Measurements from ENCODE around the gene SERTAD1.

Gene SERTAD1

DNA sequence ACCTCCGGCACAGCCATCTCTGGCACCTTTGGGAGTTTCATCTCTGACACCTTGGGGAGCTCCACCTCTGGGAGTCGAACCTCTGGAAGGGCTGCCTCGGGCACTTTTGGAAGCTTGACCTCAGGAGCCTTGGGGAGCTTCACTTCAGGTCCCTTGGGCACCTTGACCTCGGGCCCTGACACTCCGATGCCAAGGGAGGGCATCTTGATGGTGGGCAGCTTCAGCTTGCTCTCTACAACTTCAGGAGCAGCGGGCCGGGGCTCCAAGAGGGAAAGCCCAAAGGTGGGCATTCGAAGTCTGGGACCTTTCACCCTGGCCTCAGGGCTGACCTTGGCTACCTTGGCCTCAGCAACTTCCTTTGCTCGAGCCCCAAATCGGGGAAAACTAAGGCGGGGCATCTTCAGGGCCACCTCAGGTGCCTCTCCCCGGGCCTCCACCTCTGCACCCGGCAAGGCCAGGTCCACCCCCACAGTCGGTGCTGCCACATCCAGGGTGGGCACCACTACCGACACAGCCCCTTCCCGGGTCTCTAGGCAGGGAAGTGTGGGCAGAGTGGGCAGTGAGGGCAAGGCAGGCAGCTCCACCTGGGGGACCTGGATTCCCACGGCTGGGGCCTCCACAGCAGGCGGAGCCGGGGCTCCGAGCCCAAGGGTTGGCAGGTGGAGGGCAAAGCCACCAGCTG is 28.8 kb downstream of the SERTAD1 start:
- Histone ChIP-seq H3K4me3 (ENCODE audit: low read depth, low read length) (no peak overlapping the region), H3K9me3 (ENCODE audit: control insufficient read depth, insufficient read depth, low read depth, low read length) (no peaks in the 10 kb centered on the region), H3K9ac (ENCODE audit: low read length) (no peak overlapping the region), H3K4me1 (ENCODE audit: control insufficient read depth, insufficient read depth, low read length) (peaks cover 6% of the 10 kb centered on the region), H3K27me3 (ENCODE audit: control insufficient read depth, insufficient read depth, low read length) (peaks cover 33% of the 10 kb centered on the region), H3K36me3 (ENCODE audit: control insufficient read depth, insufficient read depth, low read length) (no peaks in the 10 kb centered on the region), H3K27ac (ENCODE audit: low read depth, low read length) (no peak overlapping the region)

DNA sequence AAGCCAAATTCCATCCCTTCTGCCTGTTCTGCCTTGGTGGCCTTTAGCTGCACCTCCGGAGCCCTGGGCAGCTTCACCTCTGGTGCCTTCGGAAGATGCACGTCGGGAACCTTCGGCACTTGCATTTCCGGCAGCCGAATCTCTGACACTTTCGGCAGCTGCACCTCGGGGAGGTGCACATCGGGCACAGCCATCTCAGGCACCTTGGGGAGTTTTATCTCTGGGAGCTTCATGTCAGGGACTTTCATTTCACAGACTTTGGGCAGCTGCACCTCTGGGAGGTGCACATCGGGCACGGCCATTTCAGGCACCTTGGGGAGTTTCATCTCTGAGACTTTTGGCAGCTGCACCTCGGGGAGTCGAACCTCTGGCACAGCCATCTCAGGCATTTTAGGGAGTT is 29.8 kb downstream of the SERTAD1 start:
- H3K27ac ChIP-seq (ENCODE audit: low read depth, low read length): no peak overlapping the region
- no peaks in the 10 kb centered on the region for H3K9me3 ChIP-seq (ENCODE audit: control insufficient read depth, insufficient read depth, low read depth, low read length)
- H3K27me3 ChIP-seq (ENCODE audit: control insufficient read depth, insufficient read depth, low read length): peaks cover 33% of the 10 kb centered on the region
- no peaks in the 10 kb centered on the region for H3K36me3 ChIP-seq (ENCODE audit: control insufficient read depth, insufficient read depth, low read length)
- H3K4me3 ChIP-seq (ENCODE audit: low read depth, low read length): no peak overlapping the region
- H3K9ac ChIP-seq (ENCODE audit: low read length): no peak overlapping the region
- peaks cover 6% of the 10 kb centered on the region for H3K4me1 ChIP-seq (ENCODE audit: control insufficient read depth, insufficient read depth, low read length)

DNA sequence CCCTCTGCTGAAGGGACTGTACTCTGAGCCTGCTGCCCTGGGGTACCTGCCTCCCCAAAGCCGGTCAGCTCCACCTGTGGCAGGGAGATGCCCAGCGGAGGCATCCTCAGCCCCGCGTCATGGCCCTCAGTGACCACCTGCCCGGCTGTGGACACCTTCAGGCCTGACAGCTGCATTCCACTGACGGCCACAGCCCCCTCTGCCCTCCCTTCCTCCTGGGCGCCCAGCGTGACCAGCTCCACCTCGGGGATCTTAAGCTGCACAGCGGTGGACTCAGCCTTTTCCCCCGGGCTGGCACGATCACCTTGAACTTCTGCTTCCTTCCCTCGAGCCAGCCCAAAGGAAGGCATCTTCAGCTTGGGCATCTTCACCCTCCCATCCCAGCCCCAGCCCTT is 31.0 kb downstream of the SERTAD1 start:
- no peak overlapping the region for H3K9ac ChIP-seq (ENCODE audit: low read length)
- H3K4me3 ChIP-seq (ENCODE audit: low read depth, low read length): no peak overlapping the region
- no peaks in the 10 kb centered on the region for H3K36me3 ChIP-seq (ENCODE audit: control insufficient read depth, insufficient read depth, low read length)
- peaks cover 33% of the 10 kb centered on the region for H3K27me3 ChIP-seq (ENCODE audit: control insufficient read depth, insufficient read depth, low read length)
- no peaks in the 10 kb centered on the region for H3K9me3 ChIP-seq (ENCODE audit: control insufficient read depth, insufficient read depth, low read depth, low read length)
- peaks cover 6% of the 10 kb centered on the region for H3K4me1 ChIP-seq (ENCODE audit: control insufficient read depth, insufficient read depth, low read length)
- H3K27ac ChIP-seq (ENCODE audit: low read depth, low read length): no peak overlapping the region

DNA sequence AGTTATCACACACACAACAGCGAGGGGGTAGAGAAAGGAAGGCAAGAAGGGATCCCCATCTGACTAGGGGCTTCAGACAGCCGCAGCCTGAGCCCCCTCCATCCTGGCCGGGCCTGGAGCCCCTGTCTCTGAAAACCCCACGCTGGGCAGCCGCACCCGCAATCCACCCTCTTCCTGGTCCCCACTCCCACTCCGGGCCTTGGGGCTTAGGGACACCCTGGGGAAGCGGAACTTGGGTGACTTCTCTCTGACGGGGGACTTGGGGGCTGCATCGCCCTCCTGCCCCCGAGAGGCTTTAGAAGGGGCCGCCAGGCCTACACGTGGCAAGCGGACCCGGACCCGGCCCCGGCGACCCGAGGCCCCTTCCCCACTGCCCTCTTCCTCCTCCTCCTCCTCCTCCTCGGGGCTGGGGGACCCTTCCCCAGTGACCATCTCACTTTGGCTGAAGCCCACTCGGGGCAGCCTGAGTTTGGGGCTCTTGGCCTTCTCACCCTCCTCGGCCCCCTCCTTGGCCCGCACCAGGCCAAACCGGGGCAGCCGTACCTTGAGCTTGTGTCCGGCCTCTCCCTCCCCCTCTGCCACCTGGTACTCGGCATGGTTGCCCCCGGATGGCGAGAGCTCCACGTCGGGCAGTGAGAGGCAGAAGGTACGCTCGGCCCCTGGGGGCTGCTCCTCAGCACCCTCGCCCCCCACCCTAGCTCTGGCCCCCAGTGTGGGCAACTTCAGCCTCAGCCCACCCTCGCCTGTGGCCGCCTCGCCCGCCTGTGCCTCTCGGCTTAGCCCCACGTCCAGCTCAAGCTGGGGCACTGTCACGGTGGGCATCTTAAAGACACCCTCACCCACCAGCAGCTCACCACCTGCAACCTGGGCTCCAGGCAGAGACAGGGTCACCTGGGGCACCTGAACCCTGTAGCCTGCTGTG is 31.6 kb downstream of the SERTAD1 start:
- Histone ChIP-seq H3K36me3 (ENCODE audit: control insufficient read depth, insufficient read depth, low read length) (no peaks in the 10 kb centered on the region), H3K4me1 (ENCODE audit: control insufficient read depth, insufficient read depth, low read length) (peaks cover 6% of the 10 kb centered on the region), H3K9ac (ENCODE audit: low read length) (no peak overlapping the region), H3K27me3 (ENCODE audit: control insufficient read depth, insufficient read depth, low read length) (peaks cover 30% of the 10 kb centered on the region), H3K4me3 (ENCODE audit: low read depth, low read length) (no peak overlapping the region), H3K9me3 (ENCODE audit: control insufficient read depth, insufficient read depth, low read depth, low read length) (no peaks in the 10 kb centered on the region), H3K27ac (ENCODE audit: low read depth, low read length) (no peak overlapping the region)

DNA sequence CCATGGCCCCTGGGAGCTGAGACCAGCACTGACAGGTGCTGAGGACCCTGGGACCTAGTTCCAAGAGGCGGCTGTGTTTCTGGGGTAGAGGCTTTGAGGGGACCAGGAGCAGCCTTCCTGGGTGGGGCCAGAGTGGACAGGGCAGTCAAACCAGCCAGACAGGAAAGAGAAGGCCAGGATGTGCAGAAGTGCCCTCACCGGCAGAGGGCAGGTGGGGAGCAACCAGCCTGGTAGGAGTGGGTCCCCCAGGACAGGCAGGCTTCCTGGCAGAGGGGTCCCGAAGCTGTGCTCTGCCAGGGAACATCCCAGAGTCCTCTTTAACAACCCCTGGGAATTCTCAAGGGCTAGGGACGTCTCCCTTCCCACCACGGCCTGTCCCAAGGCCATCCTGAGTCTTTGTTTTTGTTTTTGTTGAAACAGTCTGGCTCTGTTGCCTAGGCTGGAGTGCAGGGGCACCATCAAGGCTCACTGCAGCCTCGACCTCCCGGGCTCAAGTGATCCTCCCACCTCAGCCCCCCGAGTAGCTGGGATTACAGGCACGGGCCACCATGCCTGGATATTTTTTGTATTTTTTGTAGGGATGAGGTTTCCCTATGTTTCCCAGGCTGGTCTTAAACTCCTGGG is 32.8 kb downstream of the SERTAD1 start:
- Histone ChIP-seq H3K9ac (ENCODE audit: low read length) (no peak overlapping the region), H3K27ac (ENCODE audit: low read depth, low read length) (no peak overlapping the region), H3K27me3 (ENCODE audit: control insufficient read depth, insufficient read depth, low read length) (peaks cover 24% of the 10 kb centered on the region), H3K9me3 (ENCODE audit: control insufficient read depth, insufficient read depth, low read depth, low read length) (no peaks in the 10 kb centered on the region), H3K36me3 (ENCODE audit: control insufficient read depth, insufficient read depth, low read length) (no peaks in the 10 kb centered on the region), H3K4me1 (ENCODE audit: control insufficient read depth, insufficient read depth, low read length) (no peaks in the 10 kb centered on the region), H3K4me3 (ENCODE audit: low read depth, low read length) (no peak overlapping the region)

DNA sequence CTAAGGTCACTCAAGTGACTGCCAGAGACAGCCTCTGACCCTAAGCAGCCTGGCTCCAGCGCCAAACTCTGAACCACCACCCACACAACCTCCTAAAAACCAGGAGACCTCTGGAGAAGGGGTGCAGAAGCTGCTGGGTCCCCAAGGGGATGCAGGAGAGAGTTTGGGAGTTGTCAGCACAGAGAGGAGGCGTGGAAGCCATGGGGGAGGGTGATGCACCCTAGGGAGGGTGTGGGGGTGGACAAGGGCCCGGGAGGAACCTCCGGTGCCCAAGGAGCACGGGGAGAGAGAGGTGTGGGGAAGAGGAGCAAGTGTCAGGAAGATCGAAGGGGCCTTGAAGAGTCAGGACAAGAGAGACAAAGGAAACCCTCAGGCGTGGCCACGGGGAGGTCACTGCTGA is 33.7 kb downstream of the SERTAD1 start:
- Histone ChIP-seq H3K4me3 (ENCODE audit: low read depth, low read length) (no peak overlapping the region), H3K36me3 (ENCODE audit: control insufficient read depth, insufficient read depth, low read length) (no peaks in the 10 kb centered on the region), H3K27ac (ENCODE audit: low read depth, low read length) (no peak overlapping the region), H3K9me3 (ENCODE audit: control insufficient read depth, insufficient read depth, low read depth, low read length) (no peaks in the 10 kb centered on the region), H3K4me1 (ENCODE audit: control insufficient read depth, insufficient read depth, low read length) (no peaks in the 10 kb centered on the region), H3K27me3 (ENCODE audit: control insufficient read depth, insufficient read depth, low read length) (peaks cover 15% of the 10 kb centered on the region; the same call in 1 of the 2 replicates), H3K9ac (ENCODE audit: low read length) (no peak overlapping the region)

DNA sequence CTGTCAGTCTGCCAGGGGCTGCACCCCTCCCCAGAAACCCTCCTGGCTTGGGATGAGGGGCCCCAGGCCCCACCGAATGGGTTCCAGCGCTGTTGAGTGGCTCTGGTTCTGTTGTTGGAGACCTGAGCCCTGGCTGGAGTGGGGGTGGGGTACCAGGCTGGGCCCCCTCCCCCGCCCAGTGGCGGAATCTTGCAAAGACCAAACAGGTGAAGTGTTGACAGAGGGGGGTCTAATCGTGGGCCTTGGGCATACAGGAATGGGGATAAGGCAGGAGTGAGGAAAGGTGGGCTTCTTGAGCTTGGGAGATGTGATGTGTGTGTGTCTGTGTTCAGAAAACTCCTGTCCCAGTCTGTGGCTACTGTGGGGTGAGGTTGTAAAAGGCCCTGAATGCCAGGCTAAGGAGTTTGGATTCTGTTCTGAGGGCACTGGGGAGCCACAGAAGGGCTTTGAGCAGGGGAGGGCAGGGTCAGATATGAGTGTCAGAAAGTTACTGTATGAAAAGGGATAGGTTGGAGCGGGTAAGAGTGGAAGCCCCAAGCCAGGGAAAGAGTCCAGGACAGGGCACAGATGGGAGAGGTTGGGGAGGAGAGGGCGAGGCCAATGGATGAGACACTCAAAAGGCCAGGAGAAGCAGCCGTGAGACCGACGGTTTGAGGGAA is 35.6 kb downstream of the SERTAD1 start, which contains the start of gene HIPK4:
TSS of gene HIPK4 (minus strand) at position 98 of the 659 bp plus-strand sequence. CDS start 279 bp downstream, outside the sequence.
- Histone ChIP-seq H3K36me3 (ENCODE audit: control insufficient read depth, insufficient read depth, low read length) (no peaks in the 10 kb centered on the region), H3K9me3 (ENCODE audit: control insufficient read depth, insufficient read depth, low read depth, low read length) (no peaks in the 10 kb centered on the region), H3K4me3 (ENCODE audit: low read depth, low read length) (no peak within 1 kb of the TSS), H3K27me3 (ENCODE audit: control insufficient read depth, insufficient read depth, low read length) (no peaks in the 10 kb centered on the region), H3K27ac (ENCODE audit: low read depth, low read length) (no peak within 1 kb of the TSS), H3K9ac (ENCODE audit: low read length) (no peak within 1 kb of the TSS), H3K4me1 (ENCODE audit: control insufficient read depth, insufficient read depth, low read length) (no peaks in the 10 kb centered on the region)

DNA sequence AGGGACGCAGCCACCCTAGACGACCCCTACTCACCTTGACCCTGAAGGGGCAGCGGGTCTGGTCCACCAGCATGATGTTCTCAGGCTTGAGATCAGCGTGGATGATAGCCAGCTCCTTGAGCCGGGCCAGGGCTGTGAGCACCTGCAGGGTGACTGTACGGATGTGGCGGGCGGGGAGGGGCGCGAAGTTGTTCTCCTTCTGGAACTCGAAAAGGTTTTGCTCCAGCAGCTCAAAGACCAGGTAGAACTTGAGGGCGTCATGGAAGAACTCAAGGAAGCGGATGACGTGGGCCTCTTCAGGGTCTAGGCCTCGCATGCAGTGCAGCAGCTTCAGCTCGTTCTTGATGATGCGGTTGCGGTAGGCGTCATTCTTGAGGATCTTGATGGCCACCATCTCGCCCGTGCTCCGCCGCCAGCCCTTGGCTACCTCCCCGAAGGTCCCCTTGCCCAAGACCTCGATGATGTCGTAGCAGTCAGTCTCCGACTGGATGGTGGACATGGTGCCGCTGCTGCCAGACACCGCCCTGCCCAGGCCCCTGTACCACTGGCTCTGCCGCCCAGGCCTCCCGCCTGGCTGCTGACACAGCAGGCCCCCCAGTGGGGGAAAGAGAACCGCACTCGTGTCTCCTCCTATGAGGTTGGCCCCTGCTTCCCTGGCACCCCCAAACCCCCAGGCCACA is 36.2 kb downstream of the SERTAD1 start:
- H3K9ac ChIP-seq (ENCODE audit: low read length): no peak overlapping the region
- H3K4me1 ChIP-seq (ENCODE audit: control insufficient read depth, insufficient read depth, low read length): no peaks in the 10 kb centered on the region
- H3K9me3 ChIP-seq (ENCODE audit: control insufficient read depth, insufficient read depth, low read depth, low read length): no peaks in the 10 kb centered on the region
- H3K36me3 ChIP-seq (ENCODE audit: control insufficient read depth, insufficient read depth, low read length): no peaks in the 10 kb centered on the region
- no peak overlapping the region for H3K27ac ChIP-seq (ENCODE audit: low read depth, low read length)
- H3K27me3 ChIP-seq (ENCODE audit: control insufficient read depth, insufficient read depth, low read length): no peaks in the 10 kb centered on the region
- no peak overlapping the region for H3K4me3 ChIP-seq (ENCODE audit: low read depth, low read length)

DNA sequence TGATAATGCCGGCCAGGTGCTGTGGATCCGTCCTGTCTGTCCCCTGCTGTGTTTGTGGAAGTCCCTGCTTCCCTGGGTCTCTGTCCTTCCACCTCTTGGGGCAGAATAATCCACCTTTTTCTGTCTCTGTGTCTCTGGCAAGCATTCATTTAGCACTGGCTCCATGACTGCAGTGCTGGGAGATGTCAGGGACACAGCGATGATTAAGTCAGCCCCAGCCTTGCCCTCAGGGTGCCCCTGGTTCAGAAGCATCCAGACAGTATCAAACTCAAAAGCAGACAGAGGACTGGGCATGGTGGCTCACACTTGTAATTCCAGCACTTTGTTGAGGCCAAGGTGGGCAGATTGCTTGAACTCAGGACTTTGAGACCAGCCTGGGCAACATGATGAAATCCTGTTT is 37.3 kb downstream of the SERTAD1 start:
- no peaks in the 10 kb centered on the region for H3K36me3 ChIP-seq (ENCODE audit: control insufficient read depth, insufficient read depth, low read length)
- no peak overlapping the region for H3K27ac ChIP-seq (ENCODE audit: low read depth, low read length)
- no peaks in the 10 kb centered on the region for H3K27me3 ChIP-seq (ENCODE audit: control insufficient read depth, insufficient read depth, low read length)
- no peaks in the 10 kb centered on the region for H3K9me3 ChIP-seq (ENCODE audit: control insufficient read depth, insufficient read depth, low read depth, low read length)
- H3K4me3 ChIP-seq (ENCODE audit: low read depth, low read length): no peak overlapping the region
- peaks cover 5% of the 10 kb centered on the region for H3K4me1 ChIP-seq (ENCODE audit: control insufficient read depth, insufficient read depth, low read length)
- H3K9ac ChIP-seq (ENCODE audit: low read length): no peak overlapping the region

DNA sequence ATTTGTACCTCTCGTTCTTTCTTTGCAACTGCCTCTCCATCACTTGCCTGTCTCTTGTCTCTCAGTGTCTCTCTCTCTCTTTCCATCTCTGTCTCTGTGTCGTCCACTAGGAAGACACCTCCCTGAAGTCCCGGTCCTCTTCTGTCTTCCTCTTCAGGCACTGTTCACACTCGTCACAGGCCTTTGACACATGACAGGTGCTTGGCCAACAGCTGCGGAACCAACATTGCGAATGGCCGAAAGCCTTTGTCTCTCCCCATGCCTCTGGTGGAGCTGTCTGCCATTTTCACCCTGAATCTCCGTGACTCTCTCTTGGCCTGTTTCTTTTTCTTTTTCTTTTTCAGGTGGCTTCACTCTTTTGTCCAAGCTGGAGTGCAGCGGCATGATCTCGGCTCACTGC is 38.6 kb downstream of the SERTAD1 start:
- Histone ChIP-seq H3K27ac (ENCODE audit: low read depth, low read length) (no peak overlapping the region), H3K4me3 (ENCODE audit: low read depth, low read length) (no peak overlapping the region), H3K4me1 (ENCODE audit: control insufficient read depth, insufficient read depth, low read length) (peaks cover 5% of the 10 kb centered on the region), H3K36me3 (ENCODE audit: control insufficient read depth, insufficient read depth, low read length) (no peaks in the 10 kb centered on the region), H3K27me3 (ENCODE audit: control insufficient read depth, insufficient read depth, low read length) (no peaks in the 10 kb centered on the region), H3K9ac (ENCODE audit: low read length) (no peak overlapping the region), H3K9me3 (ENCODE audit: control insufficient read depth, insufficient read depth, low read depth, low read length) (no peaks in the 10 kb centered on the region)

Measured in HUES6 (cell line).